HepG2 (cell line): ENCODE results near the gene HP1BP3. TPM values are rescaled to one million over a fixed set of nuclear protein-coding genes. Genes with fewer than 3 reads are reported as not detected.

ENCODE experiments used
- ATAC-seq: fragments of 200-7000 bp; cut with Tn5 transposase; 3 replicates; pipeline ENCODE4 v1.9.1; 2020; ENCODE audit warnings: mild to moderate bottlenecking, moderate library complexity
- BruUV-seq: library from RNA; stranded (reverse); fragments of 400-500 nt; replicated peaks from 2 replicates; lab custom pipeline; 2021; lab: Mats Ljungman, UMichigan
- CTCF ChIA-PET: fragments of 300-600 bp; formaldehyde crosslinking; extraction: SDS; loops from one replicate; lab custom pipeline; 2021; ENCODE audit warnings: low total read pairs, inconsistent platforms, low intra/inter-chr PET ratio; lab: Yijun Ruan, JAX
- POLR2A ChIA-PET: fragments of 350-600 bp; sonication (Branson Sonifier 250); formaldehyde crosslinking; loops from one replicate; lab custom pipeline; 2020; ENCODE audit warnings: antibody characterized with exemption, inconsistent platforms; lab: Yijun Ruan, JAX
- DNase-seq: peaks from one replicate; pipeline ENCODE4 v3.0.0-alpha.2; 2015; ENCODE audit warnings: low spot score
- FAIRE-seq: peaks from 3 replicates; lab custom pipeline; 2011; peaks lifted over from hg19 to GRCh38; lab: Jason Lieb, UNC
- H2AFZ ChIP-seq: one replicate; pipeline ENCODE4 v1.6.1; 2011; ENCODE audit warnings: low read length, inconsistent platforms
- H3K27ac ChIP-seq: fragments of 300-600 bp; 3 replicates; pipeline ENCODE4 v1.8.0; 2011; ENCODE audit warnings: mixed run types, mild to moderate bottlenecking, mixed read lengths, low read length, inconsistent platforms; ENCODE audit not compliant: insufficient read depth; ENCODE audit errors: extremely low read length
- H3K27me3 ChIP-seq, 2 experiments: fragments of 200-600 bp in 1 of 2; 2 replicates in 1 of 2; 3 replicates in 1 of 2; pipeline versions ENCODE4 v1.6.0 to v1.8.0; 2011; ENCODE audit warnings: low read length in 2 of 2, mild to moderate bottlenecking in 2 of 2, moderate library complexity in 2 of 2, inconsistent platforms in 1 of 2; ENCODE audit not compliant: insufficient read depth in 2 of 2, control insufficient read depth in 1 of 2
- H3K36me3 ChIP-seq, 2 experiments: fragments of 200-600 bp in 1 of 2; replicated peaks in 1 of 2; 2 replicates in 1 of 2; 3 replicates in 1 of 2; pipeline versions ENCODE4 v1.5.1 to v1.8.0; 2011; ENCODE audit warnings: low read length in 2 of 2, inconsistent platforms in 1 of 2; ENCODE audit not compliant: insufficient read depth in 2 of 2, control insufficient read depth in 1 of 2
- H3K4me1 ChIP-seq: 2 replicates; pipeline ENCODE4 v1.5.1; 2012; ENCODE audit warnings: low read length, inconsistent platforms; ENCODE audit not compliant: insufficient read depth
- H3K4me2 ChIP-seq: 2 replicates; pipeline ENCODE4 v1.6.0; 2011; ENCODE audit warnings: low read depth, low read length, inconsistent platforms
- H3K4me3 ChIP-seq, 3 experiments: fragments of 200-600 bp in 1 of 3; sonication (generic), shearing (Covaris generic) in 1 of 3; replicated peaks in 1 of 3; 2 replicates each; pipeline ENCODE4 v1.5.1; 2011 to 2016; ENCODE audit warnings: low read length in 3 of 3, inconsistent platforms in 2 of 3, low read depth in 2 of 3, mild to moderate bottlenecking in 2 of 3, control low read depth in 1 of 3, mixed read lengths in 1 of 3; ENCODE audit not compliant: insufficient read depth in 1 of 3
- H3K79me2 ChIP-seq: one replicate; pipeline ENCODE4 v1.6.1; 2011; ENCODE audit warnings: low read length, inconsistent platforms; ENCODE audit not compliant: insufficient read depth
- H3K9ac ChIP-seq: 2 replicates; pipeline ENCODE4 v1.6.0; 2011; ENCODE audit warnings: mild to moderate bottlenecking, low read depth, low read length, inconsistent platforms; ENCODE audit not compliant: insufficient read depth
- H3K9me3 ChIP-seq: 2 replicates; pipeline ENCODE4 v1.5.1; 2012; ENCODE audit warnings: mild to moderate bottlenecking, low read length
- H4K20me1 ChIP-seq: 2 replicates; pipeline ENCODE4 v1.6.0; 2011; ENCODE audit warnings: inconsistent platforms, mild to moderate bottlenecking, low read length, moderate library complexity; ENCODE audit not compliant: insufficient read depth
- ZMYM4 ChIP-seq: sonication (generic); formaldehyde crosslinking; IDR thresholded peaks from 2 replicates; pipeline ENCODE4 v1.8.1; 2023; ENCODE audit warnings: mild to moderate bottlenecking, missing genetic modification reagents
- ZNF326 ChIP-seq: sonication (generic); formaldehyde crosslinking; IDR thresholded peaks from 2 replicates; pipeline ENCODE4 v1.4.0; 2020; ENCODE audit warnings: missing genetic modification reagents, borderline replicate concordance
- ZNF407 ChIP-seq: sonication (generic); formaldehyde crosslinking; IDR thresholded peaks from one replicate; pipeline ENCODE4 v1.5.1; 2020; ENCODE audit warnings: mild to moderate bottlenecking, missing genetic modification reagents; ENCODE audit errors: not compliant biosample characterization
- WGBS: methylation state at CpG from one replicate; pipeline ENCODE4 v1.1.6; 2017; ENCODE audit warnings: low lambda C conversion rate; 5-methylcytosine and 5-hydroxymethylcytosine counted together
- in situ Hi-C: cut with HindIII; loops from 2 replicates; pipeline ENCODE4 v1.10.0; 2017; ENCODE audit warnings: low pct_unique_long_range_greater_than_20kb; ENCODE audit not compliant: extremely low pct_ligation_motif_present
- intact Hi-C: fragments of 100-400 bp; cut with micrococcal nuclease; formaldehyde crosslinking; loops from one replicate; pipeline ENCODE4 v1.10.0; 2022; ENCODE audit not compliant: unreplicated experiment
- polyA plus RNA-seq, 8 experiments: library from polyadenylated mRNA; depleted of rRNA in 3 of 8; stranded (reverse) in 7 of 8; unstranded in 1 of 8; fragments of >200 nt; fragmentation: Illumina TruSeq in 4 of 8; extraction: Trizol in 4 of 8; gene quantifications; 2 replicates each; pipeline versions ENCODE4 v1.2.1 to v1.2.3, GENCODE V29; 2011 to 2016; ENCODE audit warnings: low read depth in 4 of 8, missing spikeins in 1 of 8, mixed read lengths in 1 of 8; ENCODE audit not compliant: insufficient read depth in 1 of 8
- total RNA-seq, 5 experiments: library from RNA; depleted of rRNA; stranded (reverse); fragments of >200 nt; fragmentation: Illumina TruSeq; extraction: Trizol; gene quantifications; 2 replicates each; pipeline ENCODE4 v1.2.3, GENCODE V29; 2016; ENCODE audit warnings: low read depth in 1 of 5
- TF ChIP-seq, protein P1 (sequence below): sonication (generic); formaldehyde crosslinking; IDR thresholded peaks from 2 replicates; pipeline ENCODE4 v1.4.0; 2020; ENCODE audit warnings: low read depth, missing genetic modification reagents

The HP1BP3 gene
- total and polyA plus RNA-seq, 2 of the 13 experiments (the other 11 are each of a cell fraction or from before 2014, with no cell fraction given) = 98.5 to 137 TPM

DNA sequence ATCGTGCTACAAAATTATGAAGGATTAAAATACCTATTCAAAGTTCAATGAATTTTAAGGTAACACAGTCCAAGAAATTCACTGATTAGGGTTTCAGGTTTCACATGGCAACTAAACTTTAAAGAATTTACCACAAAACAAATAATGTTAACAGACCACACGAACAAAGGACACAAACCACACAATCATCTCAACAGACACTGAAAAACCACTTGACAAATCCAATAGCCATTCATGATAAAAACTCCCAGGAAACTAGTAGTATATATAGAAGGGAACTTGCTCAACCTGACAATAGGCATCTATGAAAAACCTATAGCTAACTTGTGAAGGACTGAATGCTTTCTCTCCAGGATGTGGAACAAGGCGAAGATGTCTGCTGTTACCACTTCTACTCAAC lies 33.5 kb downstream of the HP1BP3 start (continued):
- TF ChIP-seq ZNF407 (CRISPR knock-in tag) = no peak
- TF ChIP-seq, all 625 proteins: peak for 0

- no TSS peak for BruUV-seq
- POLR2A ChIA-PET = interaction anchor here (1.3 kb wide), 1 partner anchor 35 kb away, joined by 3 read pairs; the partner anchor contains the start of gene HP1BP3
Observed at GRCh38 chr1:20751462-20751990, 35.6 kb downstream of the HP1BP3 start.

More at GRCh38 chr1:20751462-20751990, 35.6 kb downstream of the HP1BP3 start:
- H2AFZ ChIP-seq = no peak overlapping the region
- peaks cover 3% of the 10 kb centered on the region for H3K79me2 ChIP-seq
- TF ChIP-seq ZMYM4 (CRISPR knock-in tag) (no peak), ZNF326 (no peak)
- TF ChIP-seq, protein P1, sequence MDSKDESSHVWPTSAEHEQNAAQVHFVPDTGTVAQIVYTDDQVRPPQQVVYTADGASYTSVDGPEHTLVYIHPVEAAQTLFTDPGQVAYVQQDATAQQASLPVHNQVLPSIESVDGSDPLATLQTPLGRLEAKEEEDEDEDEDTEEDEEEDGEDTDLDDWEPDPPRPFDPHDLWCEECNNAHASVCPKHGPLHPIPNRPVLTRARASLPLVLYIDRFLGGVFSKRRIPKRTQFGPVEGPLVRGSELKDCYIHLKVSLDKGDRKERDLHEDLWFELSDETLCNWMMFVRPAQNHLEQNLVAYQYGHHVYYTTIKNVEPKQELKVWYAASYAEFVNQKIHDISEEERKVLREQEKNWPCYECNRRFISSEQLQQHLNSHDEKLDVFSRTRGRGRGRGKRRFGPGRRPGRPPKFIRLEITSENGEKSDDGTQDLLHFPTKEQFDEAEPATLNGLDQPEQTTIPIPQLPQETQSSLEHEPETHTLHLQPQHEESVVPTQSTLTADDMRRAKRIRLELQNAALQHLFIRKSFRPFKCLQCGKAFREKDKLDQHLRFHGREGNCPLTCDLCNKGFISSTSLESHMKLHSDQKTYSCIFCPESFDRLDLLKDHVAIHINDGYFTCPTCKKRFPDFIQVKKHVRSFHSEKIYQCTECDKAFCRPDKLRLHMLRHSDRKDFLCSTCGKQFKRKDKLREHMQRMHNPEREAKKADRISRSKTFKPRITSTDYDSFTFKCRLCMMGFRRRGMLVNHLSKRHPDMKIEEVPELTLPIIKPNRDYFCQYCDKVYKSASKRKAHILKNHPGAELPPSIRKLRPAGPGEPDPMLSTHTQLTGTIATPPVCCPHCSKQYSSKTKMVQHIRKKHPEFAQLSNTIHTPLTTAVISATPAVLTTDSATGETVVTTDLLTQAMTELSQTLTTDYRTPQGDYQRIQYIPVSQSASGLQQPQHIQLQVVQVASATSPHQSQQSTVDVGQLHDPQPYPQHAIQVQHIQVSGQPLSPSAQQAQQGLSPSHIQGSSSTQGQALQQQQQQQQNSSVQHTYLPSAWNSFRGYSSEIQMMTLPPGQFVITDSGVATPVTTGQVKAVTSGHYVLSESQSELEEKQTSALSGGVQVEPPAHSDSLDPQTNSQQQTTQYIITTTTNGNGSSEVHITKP (CRISPR knock-in tag) = no peak
- H4K20me1 ChIP-seq = no peaks in the 10 kb centered on the region
- intact Hi-C loops (no loop called here), in situ Hi-C loops (no loop called here)
- H3K27me3 ChIP-seq = no peaks in the 10 kb centered on the region
- H3K27ac ChIP-seq = no peak overlapping the region
- DNase-seq (no peak), ATAC-seq (no peak), FAIRE-seq (no peak)
- peaks cover 3 to 64% of the 10 kb centered on the region in 2 experiments; a peak in 4 of 5 replicates for H3K36me3 ChIP-seq
- no peak overlapping the region for H3K9ac ChIP-seq
- no peak overlapping the region for H3K4me3 ChIP-seq
- H3K4me2 ChIP-seq = no peak overlapping the region
- no peaks in the 10 kb centered on the region for H3K9me3 ChIP-seq
- no peaks in the 10 kb centered on the region for H3K4me1 ChIP-seq
- 89% methylated on average over 3 of the region's 3 CpGs for WGBS
- CTCF ChIA-PET = no interaction called here
